PC-3 (cell line): ENCODE data around the gene DCAF6. TPM values are rescaled to one million over a fixed set of nuclear protein-coding genes. Genes with fewer than 3 reads are reported as not detected.
A peak's percentile ranks its signal among the peaks of the same experiment; 100 is the strongest.

Experiments
- ATAC-seq: fragments of 200-7000 bp; cut with Tn5 transposase; 2 replicates; pipeline ENCODE4 v1.9.1; 2020; ENCODE audit warnings: mild to moderate bottlenecking, moderate library complexity
- BruUV-seq: library from RNA; stranded (reverse); fragments of 400-500 nt; replicated peaks from 2 replicates; lab custom pipeline; 2021; lab: Mats Ljungman, UMichigan
- CTCF ChIA-PET: fragments of 300-600 bp; sonication (Branson Sonifier 250); formaldehyde crosslinking; loops from one replicate; lab custom pipeline; 2022; ENCODE audit warnings: antibody characterized with exemption; lab: Charles Lee
- POLR2A ChIA-PET: fragments of 300-600 bp; sonication (Branson Sonifier 250); formaldehyde crosslinking; loops from one replicate; lab custom pipeline; 2022; ENCODE audit warnings: antibody characterized with exemption; ENCODE audit not compliant: unreplicated experiment; lab: Charles Lee
- DNase-seq: peaks from one replicate; pipeline ENCODE4 v3.0.0-alpha.2; 2015
- H2AFZ ChIP-seq: fragments of 300-600 bp; sonication (generic); 2 replicates; pipeline ENCODE4 v1.6.0; 2016; ENCODE audit warnings: antibody characterized with exemption, low read length
- H3F3A ChIP-seq: fragments of 300-600 bp; sonication (generic); one replicate; pipeline ENCODE4 v1.6.0; 2017; ENCODE audit warnings: antibody characterized with exemption, low read length, control low read depth, mild to moderate bottlenecking; ENCODE audit not compliant: unreplicated experiment
- H3K27ac ChIP-seq: fragments of 300-600 bp; sonication (generic); 2 replicates; pipeline ENCODE4 v1.5.1; 2016; ENCODE audit warnings: mild to moderate bottlenecking, low read length
- H3K27me3 ChIP-seq: fragments of 300-600 bp; sonication (generic); 2 replicates; pipeline ENCODE4 v1.6.1; 2016; ENCODE audit warnings: low read length, mixed read lengths
- H3K36me3 ChIP-seq: fragments of 300-600 bp; sonication (generic); 2 replicates; pipeline ENCODE4 v1.6.1; 2016; ENCODE audit warnings: low read depth, mixed run types, low read length, mixed read lengths
- H3K4me1 ChIP-seq: fragments of 300-600 bp; sonication (generic); 2 replicates; pipeline ENCODE4 v1.5.1; 2016; ENCODE audit warnings: low read length; ENCODE audit not compliant: insufficient read depth
- H3K4me2 ChIP-seq: fragments of 300-600 bp; sonication (generic); 2 replicates; pipeline ENCODE4 v1.6.0; 2016; ENCODE audit warnings: low read length
- H3K4me3 ChIP-seq: fragments of 300-600 bp; sonication (generic); 2 replicates; pipeline ENCODE4 v1.5.1; 2016; ENCODE audit warnings: mild to moderate bottlenecking, low read length, mixed read lengths
- H3K79me2 ChIP-seq: fragments of 300-600 bp; sonication (generic); 2 replicates; pipeline ENCODE4 v1.6.1; 2017; ENCODE audit warnings: low read length, mixed read lengths
- H3K9ac ChIP-seq: fragments of 300-600 bp; sonication (generic); 2 replicates; pipeline ENCODE4 v1.6.0; 2016; ENCODE audit warnings: mild to moderate bottlenecking, low read length
- H3K9me2 ChIP-seq: fragments of 300-600 bp; sonication (generic); replicated peaks from 2 replicates; pipeline ENCODE4 v1.6.1; 2016; ENCODE audit warnings: mixed run types, low read length, mixed read lengths
- H3K9me3 ChIP-seq: fragments of 300-600 bp; sonication (generic); 2 replicates; pipeline ENCODE4 v1.6.1; 2016; ENCODE audit warnings: low read length, mixed read lengths
- H4K20me1 ChIP-seq: fragments of 300-600 bp; sonication (generic); 2 replicates; pipeline ENCODE4 v1.6.1; 2016; ENCODE audit warnings: low read length, mixed read lengths
- CTCF ChIP-seq: fragments of 300-600 bp; sonication (generic); conservative IDR thresholded peaks from 2 replicates; pipeline ENCODE4 v1.5.1; 2017; ENCODE audit warnings: antibody characterized with exemption, low read depth, mild to moderate bottlenecking, low read length
- EZH2 ChIP-seq: fragments of 300-600 bp; sonication (generic); IDR thresholded peaks from one replicate; pipeline ENCODE4 v1.6.1; 2017; ENCODE audit warnings: antibody characterized with exemption, mild to moderate bottlenecking, low read length; ENCODE audit not compliant: unreplicated experiment
- EZH2phosphoT487 ChIP-seq: fragments of 300-600 bp; sonication (generic); IDR thresholded peaks from 2 replicates; pipeline ENCODE4 v1.6.1; 2018; ENCODE audit warnings: mild to moderate bottlenecking, antibody characterized with exemption, low read length, borderline replicate concordance
- intact Hi-C: fragments of 100-400 bp; cut with micrococcal nuclease; formaldehyde crosslinking; loops from 2 replicates; pipeline ENCODE4 v1.9.0; 2023
- total RNA-seq: library from RNA; depleted of rRNA; stranded (reverse); fragments of >200 nt; gene quantifications from 2 replicates; pipeline ENCODE4 v1.2.3, GENCODE V29; 2014

Gene DCAF6
- total RNA-seq, 1 experiment from 2014 or later: 29.1 TPM

GRCh38 chr1:168032029-168032428 is 95.5 kb downstream of the DCAF6 start:
- no peak for ATAC-seq
- Histone ChIP-seq H3K9ac (no peak overlapping the region), H3K4me3 (no peak overlapping the region), H3K79me2 (no peaks in the 10 kb centered on the region), H3K27me3 (no peaks in the 10 kb centered on the region), H3K4me2 (no peak overlapping the region), H3K36me3 (no peaks in the 10 kb centered on the region), H4K20me1 (no peaks in the 10 kb centered on the region), H3K27ac (no peak overlapping the region), H3F3A (no peaks in the 10 kb centered on the region), H3K4me1 (no peaks in the 10 kb centered on the region), H3K9me3 (no peaks in the 10 kb centered on the region), H3K9me2 (no peaks in the 10 kb centered on the region), H2AFZ (no peak overlapping the region)
- DNase-seq: no peak
- no TSS peak for BruUV-seq
- CTCF ChIA-PET: no interaction called here
- POLR2A ChIA-PET: no interaction called here
- intact Hi-C loops: no loop called here
- TF ChIP-seq CTCF (no peak), EZH2phosphoT487 (no peak), EZH2 (no peak)

GRCh38 chr1:168035345-168035744 is 98.9 kb downstream of the DCAF6 start:
- H2AFZ ChIP-seq: no peak overlapping the region
- ChIA-PET CTCF (no interaction called here), POLR2A (no interaction called here)
- H3K4me1 ChIP-seq: no peaks in the 10 kb centered on the region
- no peak overlapping the region for H3K27ac ChIP-seq
- H3K4me2 ChIP-seq: no peak overlapping the region
- H4K20me1 ChIP-seq: no peaks in the 10 kb centered on the region
- intact Hi-C loops: no loop called here
- H3K27me3 ChIP-seq: no peaks in the 10 kb centered on the region
- no peak overlapping the region for H3K9ac ChIP-seq
- BruUV-seq: no TSS peak
- peak; percentile 46; the same call in 1 of the 2 replicates for ATAC-seq
- no peak for DNase-seq
- no peaks in the 10 kb centered on the region for H3K9me3 ChIP-seq
- H3K9me2 ChIP-seq: no peaks in the 10 kb centered on the region
- H3F3A ChIP-seq: no peaks in the 10 kb centered on the region
- TF ChIP-seq CTCF: no peak
- TF ChIP-seq EZH2: no peak
- no peak for TF ChIP-seq EZH2phosphoT487
- no peaks in the 10 kb centered on the region for H3K79me2 ChIP-seq
- no peak overlapping the region for H3K4me3 ChIP-seq
- H3K36me3 ChIP-seq: no peaks in the 10 kb centered on the region

GRCh38 chr1:168042362-168042761 is 105.9 kb downstream of the DCAF6 start:
- POLR2A ChIA-PET: no interaction called here
- Histone ChIP-seq H3K27me3 (no peaks in the 10 kb centered on the region), H4K20me1 (no peaks in the 10 kb centered on the region), H3F3A (no peaks in the 10 kb centered on the region), H3K27ac (no peak overlapping the region), H3K4me2 (no peak overlapping the region), H2AFZ (no peak overlapping the region), H3K36me3 (peaks cover 5% of the 10 kb centered on the region; the same call in 1 of the 2 replicates), H3K79me2 (no peaks in the 10 kb centered on the region), H3K9ac (no peak overlapping the region), H3K9me3 (no peaks in the 10 kb centered on the region), H3K4me3 (no peak overlapping the region), H3K4me1 (no peaks in the 10 kb centered on the region), H3K9me2 (no peaks in the 10 kb centered on the region)
- no peak for ATAC-seq
- intact Hi-C loops: no loop called here
- no peak for DNase-seq
- TF ChIP-seq EZH2: no peak
- no peak for TF ChIP-seq EZH2phosphoT487
- no TSS peak for BruUV-seq
- CTCF ChIA-PET: no interaction called here
